Suprapubic skin (tissue), 4 donors: ENCODE measurements around the gene SPACA6.

Experiments
- POLR2A ChIP-seq, 2 donors: fragments of 450-650 bp; IDR thresholded peaks; one replicate each; pipeline ENCODE4 v1.6.1; 2017; ENCODE audit warnings: antibody characterized with exemption in 2 of 2, mild to moderate bottlenecking in 2 of 2, moderate library complexity in 2 of 2
- POLR2AphosphoS5 ChIP-seq, 3 donors: sonication (generic); formaldehyde crosslinking; IDR thresholded peaks; one replicate each; pipeline ENCODE4 v1.6.1; 2017; ENCODE audit warnings: antibody characterized with exemption in 3 of 3
- TF ChIP-seq, protein P1 (sequence below), 2 donors: fragments of 200-600 bp in 1 of 2; fragments of 450-650 bp in 1 of 2; sonication (generic) in 1 of 2; IDR thresholded peaks; one replicate each; pipeline ENCODE4 v1.5.1; 2016 to 2019; ENCODE audit warnings: antibody characterized with exemption in 2 of 2, mild to moderate bottlenecking in 1 of 2, moderate library complexity in 1 of 2

DNA sequence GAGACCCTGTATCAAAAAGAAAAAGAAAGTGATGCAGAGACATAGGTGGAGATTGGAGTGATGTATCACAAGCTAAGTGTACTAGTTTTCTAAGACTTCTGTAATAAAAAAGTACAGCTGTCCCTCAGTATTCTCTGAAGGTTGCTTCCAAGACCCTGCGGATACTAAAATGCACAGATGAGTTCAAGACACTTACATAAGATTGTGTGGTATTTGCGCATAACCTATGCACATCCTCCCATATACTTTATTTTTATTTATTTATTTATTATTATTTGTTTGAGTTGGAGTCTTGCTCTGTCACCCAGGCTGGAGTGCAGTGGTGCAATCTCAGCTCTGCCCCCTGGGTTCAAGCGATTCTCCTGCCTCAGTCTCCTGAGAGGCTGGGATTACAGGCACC is 44.3 kb downstream of the SPACA6 start:
- TF ChIP-seq, protein P1, sequence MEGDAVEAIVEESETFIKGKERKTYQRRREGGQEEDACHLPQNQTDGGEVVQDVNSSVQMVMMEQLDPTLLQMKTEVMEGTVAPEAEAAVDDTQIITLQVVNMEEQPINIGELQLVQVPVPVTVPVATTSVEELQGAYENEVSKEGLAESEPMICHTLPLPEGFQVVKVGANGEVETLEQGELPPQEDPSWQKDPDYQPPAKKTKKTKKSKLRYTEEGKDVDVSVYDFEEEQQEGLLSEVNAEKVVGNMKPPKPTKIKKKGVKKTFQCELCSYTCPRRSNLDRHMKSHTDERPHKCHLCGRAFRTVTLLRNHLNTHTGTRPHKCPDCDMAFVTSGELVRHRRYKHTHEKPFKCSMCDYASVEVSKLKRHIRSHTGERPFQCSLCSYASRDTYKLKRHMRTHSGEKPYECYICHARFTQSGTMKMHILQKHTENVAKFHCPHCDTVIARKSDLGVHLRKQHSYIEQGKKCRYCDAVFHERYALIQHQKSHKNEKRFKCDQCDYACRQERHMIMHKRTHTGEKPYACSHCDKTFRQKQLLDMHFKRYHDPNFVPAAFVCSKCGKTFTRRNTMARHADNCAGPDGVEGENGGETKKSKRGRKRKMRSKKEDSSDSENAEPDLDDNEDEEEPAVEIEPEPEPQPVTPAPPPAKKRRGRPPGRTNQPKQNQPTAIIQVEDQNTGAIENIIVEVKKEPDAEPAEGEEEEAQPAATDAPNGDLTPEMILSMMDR (IDR thresholded peaks at IDR 0.05) = no peak
- no peak for TF ChIP-seq POLR2A (IDR thresholded peaks at IDR 0.05)
- TF ChIP-seq POLR2AphosphoS5 (IDR thresholded peaks at IDR 0.05) = no peak
